Measurements from ENCODE around the gene HS6ST3.

The HS6ST3 gene

DNA sequence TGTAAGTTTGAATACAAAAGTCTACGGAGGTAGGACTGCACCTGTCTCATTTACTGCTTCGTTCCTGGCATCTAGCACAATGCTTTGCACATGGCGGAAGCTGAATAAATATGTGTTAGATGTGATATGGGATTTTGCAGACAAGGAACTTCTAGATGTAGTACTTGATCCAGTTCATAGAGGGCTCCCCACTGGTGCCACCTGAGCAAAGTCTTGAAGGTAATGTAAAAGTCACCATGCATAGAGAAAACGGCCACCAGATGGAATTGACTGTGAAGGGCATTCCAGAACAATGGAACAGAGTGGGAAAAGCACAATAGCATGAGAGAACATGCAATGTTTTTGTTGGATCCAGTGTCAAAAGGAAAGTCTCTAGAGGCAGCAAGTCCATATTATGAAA is 209.3 kb downstream of the HS6ST3 start:
- no peak for DNase-seq (ENCODE audit: low read depth in 2 of 2)

- no peak for DNase-seq (ENCODE audit: low read depth in 2 of 2)
Measured at GRCh38 chr13:96308568-96308967, 218.7 kb downstream of the HS6ST3 start.

DNA sequence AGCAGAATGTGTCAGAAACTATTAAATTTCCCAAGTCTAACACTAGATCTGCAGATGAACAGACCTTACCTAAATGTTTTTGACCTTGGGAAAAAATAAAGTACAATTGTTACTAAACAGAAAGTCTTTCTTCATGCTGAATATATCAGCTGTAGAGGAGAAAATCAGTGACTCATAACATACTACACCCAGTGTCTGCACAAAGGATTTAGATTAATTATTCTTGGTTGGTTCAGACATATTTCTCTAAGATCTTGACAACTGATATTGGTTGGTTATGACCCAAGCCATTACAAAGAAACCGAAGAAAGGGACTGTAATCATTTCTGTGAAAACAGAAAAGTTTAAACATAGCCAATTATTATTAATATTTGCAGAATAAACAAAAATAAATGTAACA is 225.1 kb downstream of the HS6ST3 start:
- no peak for DNase-seq (ENCODE audit: low read depth in 2 of 2)

DNA sequence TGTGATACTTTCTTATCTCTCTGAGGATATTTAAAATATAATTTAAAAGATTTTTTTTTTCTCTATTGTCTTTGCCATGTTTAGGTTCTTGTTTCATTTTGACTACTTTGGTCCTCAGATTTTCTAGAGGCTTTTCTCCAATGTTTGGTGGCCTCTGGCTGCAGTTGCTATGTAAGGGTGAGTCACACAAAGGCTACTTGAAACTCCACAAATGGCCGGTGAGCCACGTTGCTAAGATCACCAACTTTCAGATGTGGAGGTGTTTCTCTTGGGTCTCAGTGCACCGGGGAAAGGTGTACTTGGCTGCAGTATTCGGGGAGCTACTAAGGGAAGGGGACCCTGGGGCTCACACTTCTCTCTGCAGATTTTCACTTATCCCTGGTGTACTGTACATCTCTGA is 248.1 kb downstream of the HS6ST3 start:
- DNase-seq (ENCODE audit: low read depth in 2 of 2): no peak

DNA sequence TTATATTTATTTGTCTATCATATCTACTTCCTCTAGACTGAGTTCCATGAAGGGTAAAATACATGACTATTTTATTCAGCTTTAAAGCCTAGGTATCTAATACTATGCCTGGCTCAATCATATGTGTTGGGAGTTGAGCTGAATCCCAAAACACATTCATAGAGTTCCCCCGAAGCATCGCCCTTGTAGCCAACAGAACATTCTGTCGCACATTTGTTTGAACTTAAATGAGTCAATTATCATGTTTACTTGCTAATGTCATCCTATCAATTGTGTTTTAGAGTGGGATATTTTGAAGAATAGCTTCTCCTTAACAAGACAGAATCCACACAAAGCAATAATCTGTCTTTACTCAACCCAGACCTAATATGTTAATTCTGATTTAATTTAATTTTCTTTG is 252.4 kb downstream of the HS6ST3 start:
- no peak for DNase-seq (ENCODE audit: low read depth in 2 of 2)

DNA sequence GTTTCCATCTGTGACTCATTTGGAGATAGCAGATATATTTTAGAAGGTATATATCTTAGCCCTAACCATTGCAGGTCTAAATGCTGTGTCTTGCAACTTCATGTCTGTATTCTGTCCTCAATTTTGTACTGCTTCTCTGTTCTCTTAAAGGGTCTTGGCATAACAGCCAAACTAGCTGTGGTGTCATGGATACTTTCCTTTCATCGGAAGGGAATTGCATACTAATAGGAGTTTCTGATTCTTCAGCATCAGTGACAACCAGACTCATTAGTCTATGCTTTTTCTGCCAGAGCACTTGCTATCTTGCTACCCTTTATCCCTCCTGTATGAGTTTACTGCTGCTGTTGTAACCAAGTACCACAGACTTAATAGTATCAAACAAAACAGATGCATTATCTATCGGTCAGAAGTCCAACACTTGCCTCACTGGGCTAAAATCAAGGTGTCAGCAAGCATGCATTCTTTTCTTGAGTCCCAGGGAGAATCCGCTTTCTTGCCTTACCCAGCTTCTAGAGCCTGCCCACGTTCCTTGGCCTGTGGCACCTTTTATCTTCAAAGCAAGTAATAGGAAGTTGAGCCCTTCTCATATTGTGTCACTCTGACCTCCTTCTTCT is 253.1 kb downstream of the HS6ST3 start:
- no peak for DNase-seq (ENCODE audit: low read depth in 2 of 2)

DNA sequence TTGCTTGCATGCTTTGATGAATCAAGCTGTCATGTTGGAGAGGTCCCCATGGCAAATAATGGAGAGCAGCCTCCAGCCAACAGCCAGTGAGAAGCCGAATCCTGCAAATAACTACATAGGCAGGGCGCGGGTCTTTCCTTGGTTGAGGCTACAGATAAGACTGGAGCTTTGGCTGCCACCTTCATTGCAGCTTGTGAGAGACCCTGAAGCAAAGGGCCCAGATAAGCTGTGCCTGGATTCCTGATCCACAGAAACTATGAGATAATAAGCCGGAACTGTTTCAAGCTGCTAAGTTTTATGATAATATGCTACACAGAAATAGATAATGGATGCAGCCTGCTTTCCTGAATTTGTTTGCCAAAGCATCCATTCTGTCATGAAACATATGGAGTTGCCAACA is 257.0 kb downstream of the HS6ST3 start:
- DNase-seq (ENCODE audit: low read depth in 2 of 2): no peak

GRCh38 chr13:96373597-96373996 is 283.7 kb downstream of the HS6ST3 start:
- no peak for DNase-seq (ENCODE audit: low read depth in 2 of 2)

GRCh38 chr13:96377835-96378234 is 287.9 kb downstream of the HS6ST3 start:
- DNase-seq (ENCODE audit: low read depth in 2 of 2): no peak

- DNase-seq (ENCODE audit: low read depth in 2 of 2): no peak
Measured at GRCh38 chr13:96379967-96380366, 290.1 kb downstream of the HS6ST3 start.

GRCh38 chr13:96381681-96382080 is 291.8 kb downstream of the HS6ST3 start:
- DNase-seq (ENCODE audit: low read depth in 2 of 2): no peak

DNA sequence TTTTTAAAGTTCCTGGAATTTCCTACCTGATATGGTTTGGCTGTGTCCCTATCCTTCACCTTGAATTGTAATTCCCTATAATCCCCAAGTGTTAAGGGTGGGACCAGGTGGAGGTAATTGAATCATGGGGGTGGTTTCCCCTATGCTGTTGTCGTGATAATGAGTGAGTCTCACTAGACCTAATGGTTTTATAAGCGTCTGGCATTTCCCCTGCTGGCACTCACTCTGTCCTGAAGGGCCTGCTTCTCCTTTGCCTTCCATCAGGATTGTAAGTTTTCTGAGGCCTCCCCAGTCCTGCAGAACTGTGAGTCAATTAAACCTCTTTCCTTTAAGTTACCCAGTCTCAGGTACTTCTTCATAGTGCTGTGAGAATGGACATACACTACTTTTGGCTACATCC is 298.7 kb downstream of the HS6ST3 start:
- no peak for DNase-seq (ENCODE audit: low read depth in 2 of 2)

- DNase-seq (ENCODE audit: low read depth in 2 of 2): no peak
Measured at GRCh38 chr13:96391606-96392005, 301.7 kb downstream of the HS6ST3 start.

DNA sequence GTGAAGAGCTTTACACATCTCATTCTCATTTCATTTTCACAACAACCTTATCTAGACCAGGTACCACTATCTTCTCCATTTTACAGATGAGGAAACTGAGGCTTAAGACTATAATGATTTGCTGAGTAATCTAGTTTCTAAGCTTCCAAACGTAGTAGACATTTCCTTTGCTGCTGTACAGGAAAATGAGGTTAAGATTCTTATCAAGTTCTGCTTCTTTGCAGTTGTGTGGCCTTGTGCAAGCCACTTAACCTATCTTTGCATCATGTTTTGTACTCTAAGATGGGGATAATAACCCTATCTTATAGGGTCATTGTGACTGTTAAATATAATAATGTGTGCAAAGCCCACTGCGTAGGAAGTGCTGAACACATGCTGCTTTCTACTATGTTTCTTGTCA is 307.9 kb downstream of the HS6ST3 start:
- no peak for DNase-seq (ENCODE audit: low read depth in 2 of 2)

DNA sequence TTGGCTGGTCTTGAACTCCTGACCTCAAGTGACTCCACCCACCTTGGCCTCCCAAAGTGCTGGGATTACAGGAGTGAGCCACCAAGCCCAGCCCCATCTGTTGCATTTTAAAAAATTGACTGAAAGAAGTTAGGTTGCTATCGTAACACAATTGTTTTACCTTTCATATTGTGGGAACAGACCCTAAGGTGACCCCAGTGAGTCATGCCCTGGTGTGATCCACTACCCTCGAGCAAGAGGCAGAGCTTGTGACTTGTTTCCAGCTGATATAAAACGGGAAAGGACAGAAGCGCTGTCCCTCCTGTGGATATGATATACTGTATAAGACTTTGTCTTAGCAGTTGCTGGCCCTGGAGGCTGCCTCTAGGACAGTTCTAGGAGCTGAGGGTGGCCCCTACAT is 308.6 kb downstream of the HS6ST3 start:
- no peak for DNase-seq (ENCODE audit: low read depth in 2 of 2)

GRCh38 chr13:96403241-96403640 is 313.3 kb downstream of the HS6ST3 start:
- no peak for DNase-seq (ENCODE audit: low read depth in 2 of 2)

DNA sequence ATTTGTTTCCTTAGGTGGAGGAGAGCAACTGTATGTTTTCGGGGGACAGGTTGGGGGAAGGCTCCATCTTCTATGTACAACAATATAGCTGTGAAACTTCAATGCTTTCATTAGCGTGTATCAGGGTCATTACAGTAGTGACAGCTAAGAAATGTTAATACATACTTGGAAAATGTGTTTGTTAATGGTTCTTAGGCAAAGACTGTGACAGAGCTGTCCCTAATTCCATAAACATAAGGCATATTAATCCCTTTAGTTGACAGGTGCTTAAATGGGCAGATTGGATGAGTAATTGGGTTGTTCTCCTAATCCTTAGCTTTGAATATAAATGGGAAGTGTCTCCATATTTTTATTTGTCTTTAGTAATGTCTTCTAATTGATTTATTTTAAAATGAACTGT is 313.7 kb downstream of the HS6ST3 start:
- DNase-seq (ENCODE audit: low read depth in 2 of 2): no peak

DNA sequence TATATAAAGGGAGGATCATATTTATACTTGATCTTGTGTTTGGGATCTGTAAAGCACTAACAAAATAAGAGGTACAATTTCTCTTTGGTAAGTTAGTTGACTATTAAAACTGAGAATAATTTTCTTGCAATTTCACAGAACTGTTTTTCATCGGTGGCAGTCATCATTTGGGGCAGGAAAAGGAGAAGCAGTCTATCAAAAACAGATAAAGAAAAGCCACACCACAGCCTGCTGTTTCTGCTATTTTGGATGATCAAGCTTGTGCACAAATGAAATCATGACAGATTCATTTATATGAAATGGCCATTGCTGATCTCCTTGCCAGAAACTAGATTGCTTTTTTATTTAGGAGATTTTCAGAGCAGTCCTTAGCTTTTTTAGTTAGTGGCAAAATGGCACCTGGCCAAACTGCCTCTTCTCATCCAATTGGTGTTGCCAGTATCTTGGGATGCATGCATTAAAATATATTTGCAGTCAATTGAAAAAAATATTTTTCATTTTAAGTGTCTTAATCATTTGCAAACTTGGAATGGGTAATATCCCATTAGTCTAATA is 326.0 kb downstream of the HS6ST3 start:
- DNase-seq (ENCODE audit: low read depth in 2 of 2): no peak

GRCh38 chr13:96417939-96418685 is 328.2 kb downstream of the HS6ST3 start:
- DNase-seq (ENCODE audit: low read depth in 2 of 2): no peak

DNA sequence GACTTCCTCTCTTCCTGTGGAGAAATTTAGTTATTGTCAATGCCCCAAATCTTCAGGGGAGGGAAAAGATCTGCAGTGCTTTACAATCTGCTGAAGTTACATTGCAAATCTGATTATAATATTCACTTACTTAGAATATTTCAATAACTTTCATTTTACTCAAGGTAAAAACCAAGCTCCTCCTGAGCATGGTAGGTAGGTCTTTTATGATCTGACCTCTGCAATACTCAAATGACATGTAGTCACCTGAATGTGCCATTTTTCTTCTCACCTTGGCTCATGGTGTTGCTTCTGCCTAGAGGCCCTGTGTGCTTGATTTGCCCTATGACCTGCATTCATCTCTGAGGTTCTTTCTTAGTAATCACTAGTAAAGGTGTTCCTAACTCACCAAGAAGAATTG is 331.4 kb downstream of the HS6ST3 start:
- DNase-seq (ENCODE audit: low read depth in 2 of 2): no peak

- no peak for DNase-seq (ENCODE audit: low read depth in 2 of 2)
Measured at GRCh38 chr13:96422002-96422401, 332.1 kb downstream of the HS6ST3 start.

DNA sequence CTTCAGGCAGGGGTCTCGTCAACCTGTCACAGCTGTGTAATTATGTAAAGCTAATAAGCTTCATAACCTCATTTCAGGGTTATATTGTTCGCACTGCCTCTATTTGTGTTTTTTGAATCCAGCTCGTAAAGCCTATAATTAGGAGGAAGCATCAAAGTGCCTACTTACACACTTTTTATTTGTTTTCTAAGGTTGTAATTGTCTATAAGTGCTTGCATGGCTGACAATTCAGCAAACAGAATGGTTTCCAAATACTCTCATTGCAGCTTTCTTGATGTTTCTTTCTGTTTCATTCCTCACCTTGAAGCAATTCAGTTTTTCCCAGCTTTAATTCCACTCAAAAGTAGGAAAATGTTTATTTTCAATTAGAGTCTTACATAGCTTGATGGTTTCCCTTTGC is 336.3 kb downstream of the HS6ST3 start:
- no peak for DNase-seq (ENCODE audit: low read depth in 2 of 2)

GRCh38 chr13:96428911-96429310 is 339.0 kb downstream of the HS6ST3 start:
- no peak for DNase-seq (ENCODE audit: low read depth in 2 of 2)

Measured in stimulated activated CD4-positive, alpha-beta T cell treated with anti-CD3 and anti-CD28 coated beads, Interleukin-4, amount 100 ng/mL, for 48 hours (primary cell).